Breast epithelium (tissue), 3 donors: ENCODE results near the gene URB2.

Experiments
- CTCF ChIP-seq, 3 donors: fragments of 450-650 bp; IDR thresholded peaks; one replicate each; pipeline ENCODE4 v1.5.1; 2016 to 2017; ENCODE audit warnings: antibody characterized with exemption in 3 of 3, mild to moderate bottlenecking in 3 of 3, moderate library complexity in 3 of 3
- POLR2AphosphoS5 ChIP-seq, 3 donors: sonication (generic); formaldehyde crosslinking; IDR thresholded peaks; one replicate each; pipeline ENCODE4 v1.6.1; 2017; ENCODE audit warnings: antibody characterized with exemption in 3 of 3

DNA sequence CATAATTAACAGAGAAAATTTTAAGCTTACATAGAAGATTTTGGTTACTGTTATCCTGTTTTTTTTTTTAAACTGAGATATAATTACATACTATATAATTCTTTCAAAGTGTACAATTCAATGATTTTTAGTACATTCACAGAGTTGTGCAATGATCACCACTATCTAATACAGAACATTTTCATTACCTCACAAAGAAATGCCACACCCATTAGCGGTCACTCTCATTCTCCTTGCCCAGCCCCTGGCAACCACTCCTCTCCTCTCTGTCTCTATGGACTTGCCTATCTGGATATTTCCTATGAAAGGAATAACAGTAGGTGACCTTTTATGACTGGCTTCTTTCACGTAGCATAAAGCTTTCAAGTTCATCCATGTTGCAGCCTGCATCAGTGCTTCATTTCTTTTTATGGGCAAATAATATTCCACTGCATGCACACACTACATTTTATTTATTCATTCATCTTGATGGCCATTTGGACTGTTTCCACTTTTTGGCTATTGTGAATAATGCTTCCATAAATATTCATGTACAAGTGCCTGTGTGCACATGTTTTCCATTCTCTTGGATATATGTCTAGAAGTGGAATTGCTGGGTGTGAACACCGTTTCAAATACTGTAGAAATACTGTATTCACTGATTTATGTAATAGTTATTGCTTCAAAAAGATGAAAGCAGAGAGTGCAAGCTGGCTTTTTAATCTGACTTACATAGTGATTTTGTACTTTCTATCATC lies 26.7 kb upstream of the URB2 start:
- TF ChIP-seq CTCF (IDR thresholded peaks at IDR 0.05) (no peak), POLR2AphosphoS5 (IDR thresholded peaks at IDR 0.05) (no peak)
